GM08714 (cell line): ENCODE measurements around the gene FYN.

Source experiments
- H3K4me3 ChIP-seq: fragments of 200-500 bp; sonication (Bioruptor generic); 2 replicates; pipeline ENCODE4 v1.5.1; 2014; ENCODE audit warnings: mild to moderate bottlenecking, low read length, inconsistent platforms
- ZNF274 ChIP-seq: IDR thresholded peaks from 2 replicates; pipeline ENCODE4 v1.6.1; 2012; ENCODE audit warnings: mild to moderate bottlenecking, low read depth, low read length

The FYN gene

GRCh38 chr6:111819458-111819857, 53.8 kb downstream of the FYN start:
- no peak for TF ChIP-seq ZNF274
- H3K4me3 ChIP-seq = no peak overlapping the region

GRCh38 chr6:111818539-111819226, 54.6 kb downstream of the FYN start:
- no peak for TF ChIP-seq ZNF274
- no peak overlapping the region for H3K4me3 ChIP-seq

- no peak overlapping the region for H3K4me3 ChIP-seq
- no peak for TF ChIP-seq ZNF274
Observed at GRCh38 chr6:111817451-111818120, 55.7 kb downstream of the FYN start.

- TF ChIP-seq ZNF274 = no peak
- H3K4me3 ChIP-seq = no peak overlapping the region
Observed at GRCh38 chr6:111813677-111814310, 59.5 kb downstream of the FYN start.

GRCh38 chr6:111813237-111813636, 60.0 kb downstream of the FYN start:
- no peak for TF ChIP-seq ZNF274
- H3K4me3 ChIP-seq = no peak overlapping the region

- H3K4me3 ChIP-seq = no peak overlapping the region
- TF ChIP-seq ZNF274 = no peak
Observed at GRCh38 chr6:111812060-111813038, 60.9 kb downstream of the FYN start.

- no peak for TF ChIP-seq ZNF274
- no peak overlapping the region for H3K4me3 ChIP-seq
Observed at GRCh38 chr6:111810294-111811131, 62.7 kb downstream of the FYN start.

- H3K4me3 ChIP-seq = no peak overlapping the region
- TF ChIP-seq ZNF274 = no peak
Observed at GRCh38 chr6:111809766-111810165, 63.5 kb downstream of the FYN start.

- no peak for TF ChIP-seq ZNF274
- no peak overlapping the region for H3K4me3 ChIP-seq
Observed at GRCh38 chr6:111809264-111809663, 64.0 kb downstream of the FYN start.

- no peak overlapping the region for H3K4me3 ChIP-seq
- no peak for TF ChIP-seq ZNF274
Observed at GRCh38 chr6:111808493-111808892, 64.8 kb downstream of the FYN start.

- no peak overlapping the region; the same call in 1 of the 2 replicates for H3K4me3 ChIP-seq
- TF ChIP-seq ZNF274 = no peak
Observed at GRCh38 chr6:111806561-111807497, 66.4 kb downstream of the FYN start.

- no peak for TF ChIP-seq ZNF274
- peak overlapping the region; percentile 8; the same call in 1 of the 2 replicates for H3K4me3 ChIP-seq
Observed at GRCh38 chr6:111806165-111806547, 67.1 kb downstream of the FYN start.
